Panc1 (cell line): ENCODE data around the gene FARSA. TPM values are rescaled to one million over a fixed set of nuclear protein-coding genes. Genes with fewer than 3 reads are reported as not detected.
"Not testable (repeated sequence)": the region's sequence is repeated elsewhere in the genome, so short reads cannot be mapped to it uniquely, and the experiment has no call there.

Experiments
- ATAC-seq: fragments of 200-7000 bp; cut with Tn5 transposase; 2 replicates; pipeline ENCODE4 v1.9.1; 2020; ENCODE audit warnings: mild to moderate bottlenecking, moderate library complexity
- BruUV-seq: library from RNA; stranded (reverse); fragments of 400-500 nt; replicated peaks from 2 replicates; lab custom pipeline; 2021; lab: Mats Ljungman, UMichigan
- CTCF ChIA-PET: fragments of 300-600 bp; sonication (Branson Sonifier 250); formaldehyde crosslinking; loops from one replicate; lab custom pipeline; 2022; ENCODE audit warnings: antibody characterized with exemption; lab: Charles Lee
- POLR2A ChIA-PET: fragments of 300-600 bp; sonication (Branson Sonifier 250); formaldehyde crosslinking; loops from one replicate; lab custom pipeline; 2022; ENCODE audit warnings: antibody characterized with exemption; lab: Charles Lee
- DNase-seq: peaks from one replicate; pipeline ENCODE4 v3.0.0-alpha.2; 2010; ENCODE audit warnings: low read depth, low spot score
- H3K27ac ChIP-seq: 2 replicates; pipeline ENCODE4 v1.5.1; 2011; ENCODE audit warnings: mild to moderate bottlenecking, low read length, inconsistent platforms
- H3K27me3 ChIP-seq: fragments of 200-500 bp; sonication (Bioruptor generic); 2 replicates; pipeline ENCODE4 v1.6.0; 2014; ENCODE audit warnings: low read length, inconsistent platforms; ENCODE audit not compliant: control insufficient read depth, insufficient read depth
- H3K36me3 ChIP-seq: fragments of 200-500 bp; sonication (Bioruptor generic); 2 replicates; pipeline ENCODE4 v1.5.1; 2014; ENCODE audit warnings: inconsistent platforms, mild to moderate bottlenecking, low read length, moderate library complexity; ENCODE audit not compliant: control insufficient read depth, insufficient read depth
- H3K4me1 ChIP-seq: 2 replicates; pipeline ENCODE4 v1.5.1; 2011; ENCODE audit warnings: inconsistent platforms, mild to moderate bottlenecking, low read length, moderate library complexity; ENCODE audit not compliant: control insufficient read depth, insufficient read depth
- H3K4me3 ChIP-seq, 2 experiments: 2 replicates each; pipeline ENCODE4 v1.5.1; 2011 to 2012; ENCODE audit warnings: low read depth in 2 of 2, low read length in 2 of 2, mild to moderate bottlenecking in 2 of 2, inconsistent platforms in 1 of 2, moderate library complexity in 1 of 2
- H3K9me3 ChIP-seq: fragments of 200-500 bp; sonication (Bioruptor generic); 2 replicates; pipeline ENCODE4 v1.5.1; 2014; ENCODE audit warnings: low read depth, mild to moderate bottlenecking, inconsistent platforms, low read length, moderate library complexity; ENCODE audit not compliant: control insufficient read depth, insufficient read depth
- CTCF ChIP-seq: fragments of 450-650 bp; IDR thresholded peaks from 2 replicates; pipeline ENCODE4 v1.5.1; 2017; ENCODE audit warnings: mild to moderate bottlenecking
- POLR2AphosphoS5 ChIP-seq: IDR thresholded peaks from 2 replicates; pipeline ENCODE4 v1.6.1; 2012; ENCODE audit warnings: mild to moderate bottlenecking, low read depth, low read length, moderate library complexity
- SIN3A ChIP-seq: IDR thresholded peaks from 2 replicates; pipeline ENCODE4 v1.6.1; 2012; ENCODE audit warnings: low read depth, mild to moderate bottlenecking, low read length, moderate library complexity, borderline replicate concordance; ENCODE audit not compliant: insufficient read depth
- TCF7L2 ChIP-seq: IDR thresholded peaks from 2 replicates; pipeline ENCODE4 v1.6.1; 2011; ENCODE audit warnings: mild to moderate bottlenecking, low read depth, low read length, inconsistent platforms
- in situ Hi-C: cut with HindIII; loops from 2 replicates; pipeline ENCODE4 v1.10.0; 2016; ENCODE audit warnings: low sequenced_read_pairs, low pct_unique_long_range_greater_than_20kb
- intact Hi-C: fragments of 100-400 bp; cut with micrococcal nuclease; formaldehyde crosslinking; loops from one replicate; pipeline ENCODE4 v1.10.0; 2022; ENCODE audit not compliant: unreplicated experiment
- total RNA-seq: library from RNA; stranded (reverse); gene quantifications from one replicate; pipeline ENCODE4 v1.2.1, GENCODE V29; 2021; ENCODE audit not compliant: unreplicated experiment
- TF ChIP-seq, protein P1 (sequence below), 2 experiments: IDR thresholded peaks; 2 replicates each; pipeline ENCODE4 v1.6.1; 2011 to 2012; ENCODE audit warnings: low read depth in 2 of 2, control low read depth in 1 of 2, low read length in 1 of 2, mild to moderate bottlenecking in 1 of 2, moderate library complexity in 1 of 2; ENCODE audit not compliant: insufficient read depth in 1 of 2

Gene FARSA
- total RNA-seq, 1 experiment from 2014 or later, result 80.3 TPM

DNA sequence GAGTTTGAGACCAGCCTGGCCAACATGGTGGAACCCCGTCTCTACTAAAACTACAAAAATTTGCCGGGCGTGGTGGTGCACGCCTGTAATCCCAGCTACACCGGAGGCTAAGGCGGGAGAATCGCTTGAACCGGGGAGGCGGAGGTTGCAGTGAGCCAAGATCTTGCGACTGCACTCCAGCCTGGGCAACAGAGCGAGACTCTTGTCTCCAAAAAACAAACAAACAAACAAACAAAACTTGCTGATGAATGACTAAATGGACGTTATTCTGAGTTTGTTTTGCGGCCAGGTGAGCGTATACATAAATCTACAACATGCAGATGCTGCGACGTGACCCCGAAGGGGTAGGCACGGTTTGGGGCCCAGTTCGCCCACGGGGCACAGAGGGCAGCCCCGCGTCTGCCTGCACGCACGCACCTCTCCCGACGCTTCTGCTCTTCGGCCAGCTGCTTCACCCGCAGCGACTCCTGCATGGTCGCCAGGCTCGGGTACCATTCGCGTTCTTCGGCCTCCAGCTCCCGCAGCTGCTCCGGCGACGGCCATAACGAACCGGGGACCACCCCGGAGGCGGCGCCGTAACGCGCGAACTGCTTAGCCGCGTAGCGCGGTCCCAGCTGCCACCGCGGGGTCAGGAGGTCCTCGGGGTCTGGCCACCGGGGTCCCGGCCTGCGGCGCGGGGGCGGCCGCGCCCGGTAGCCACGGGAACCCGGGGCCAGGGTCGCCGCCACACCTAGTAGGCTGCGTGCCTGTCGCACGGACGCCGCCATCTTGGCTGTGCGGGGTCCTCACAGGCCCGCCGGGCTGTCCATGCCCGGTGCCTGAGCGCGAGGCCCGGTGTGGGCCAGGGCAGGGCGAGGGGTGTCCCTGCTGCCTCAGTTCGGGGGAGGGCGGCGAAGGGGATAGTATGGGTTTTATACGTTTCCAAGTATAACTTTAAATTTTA lies 23.2 kb upstream of the FARSA start, which contains the start of gene GADD45GIP1:
Gene GADD45GIP1 (minus strand): TSS at position 778 of the 943 bp plus-strand sequence. CDS start 11 bp downstream, at position 767.
- ChIA-PET POLR2A (no interaction called here), CTCF (interaction anchor here (0.6 kb wide), 1 partner anchor 23 kb away, joined by 5 read pairs; no protein-coding TSS in a partner anchor)
- Histone ChIP-seq H3K36me3 (peaks cover 7% of the 10 kb centered on the region), H3K27ac (peak within 1 kb of the TSS; percentile 58), H3K9me3 (no peaks in the 10 kb centered on the region), H3K27me3 (no peaks in the 10 kb centered on the region), H3K4me1 (peaks cover 30% of the 10 kb centered on the region), H3K4me3 (peak within 1 kb of the TSS; percentile 72 to 78)
- TF ChIP-seq SIN3A (peak; percentile 48; the same call in 1 of the 2 replicates), TCF7L2 (no peak), POLR2AphosphoS5 (peak; percentile 84)
- ATAC-seq (peak; percentile 92), DNase-seq (no peak)
- intact Hi-C loops (no loop called here), in situ Hi-C loops (no loop called here)
- no TSS peak for BruUV-seq

GRCh38 chr19:12955996-12956395 lies 22.5 kb upstream of the FARSA start:
- intact Hi-C loops (no loop called here), in situ Hi-C loops (no loop called here)
- DNase-seq (no peak), ATAC-seq (no peak)
- H3K9me3 ChIP-seq, result no peaks in the 10 kb centered on the region
- peak overlapping the region; percentile 58 for H3K27ac ChIP-seq
- H3K4me3 ChIP-seq, result peak overlapping the region; percentile 72 to 78
- ChIA-PET POLR2A (no interaction called here), CTCF (no interaction called here)
- BruUV-seq, result no TSS peak
- H3K36me3 ChIP-seq, result peaks cover 7% of the 10 kb centered on the region
- peaks cover 30% of the 10 kb centered on the region for H3K4me1 ChIP-seq
- H3K27me3 ChIP-seq, result no peaks in the 10 kb centered on the region
- TF ChIP-seq POLR2AphosphoS5 (0 out of 2 replicates have a peak, but pooled peaks have one; percentile 3), SIN3A (no peak)

GRCh38 chr19:12955575-12955974 lies 22.1 kb upstream of the FARSA start:
- CTCF ChIA-PET, H3K27me3 ChIP-seq, POLR2A ChIA-PET, intact Hi-C loops, ATAC-seq, BruUV-seq, H3K36me3 ChIP-seq, in situ Hi-C loops, H3K9me3 ChIP-seq, DNase-seq: not testable (repeated sequence)
- Histone ChIP-seq H3K4me3 (peak overlapping the region; percentile 72 to 78), H3K27ac (peak overlapping the region; percentile 58), H3K4me1 (peaks cover 30% of the 10 kb centered on the region)

- peaks cover 7% of the 10 kb centered on the region for H3K36me3 ChIP-seq
- in situ Hi-C loops, result no loop called here
Observed at GRCh38 chr19:12954612-12954962, 21.1 kb upstream of the FARSA start.

More at GRCh38 chr19:12954612-12954962, 21.1 kb upstream of the FARSA start:
- no peaks in the 10 kb centered on the region for H3K9me3 ChIP-seq
- H3K27me3 ChIP-seq, result no peaks in the 10 kb centered on the region
- TF ChIP-seq POLR2AphosphoS5 (no peak; the same call in 1 of the 2 replicates), TCF7L2 (no peak), SIN3A (no peak), CTCF (no peak)
- TF ChIP-seq, protein P1, sequence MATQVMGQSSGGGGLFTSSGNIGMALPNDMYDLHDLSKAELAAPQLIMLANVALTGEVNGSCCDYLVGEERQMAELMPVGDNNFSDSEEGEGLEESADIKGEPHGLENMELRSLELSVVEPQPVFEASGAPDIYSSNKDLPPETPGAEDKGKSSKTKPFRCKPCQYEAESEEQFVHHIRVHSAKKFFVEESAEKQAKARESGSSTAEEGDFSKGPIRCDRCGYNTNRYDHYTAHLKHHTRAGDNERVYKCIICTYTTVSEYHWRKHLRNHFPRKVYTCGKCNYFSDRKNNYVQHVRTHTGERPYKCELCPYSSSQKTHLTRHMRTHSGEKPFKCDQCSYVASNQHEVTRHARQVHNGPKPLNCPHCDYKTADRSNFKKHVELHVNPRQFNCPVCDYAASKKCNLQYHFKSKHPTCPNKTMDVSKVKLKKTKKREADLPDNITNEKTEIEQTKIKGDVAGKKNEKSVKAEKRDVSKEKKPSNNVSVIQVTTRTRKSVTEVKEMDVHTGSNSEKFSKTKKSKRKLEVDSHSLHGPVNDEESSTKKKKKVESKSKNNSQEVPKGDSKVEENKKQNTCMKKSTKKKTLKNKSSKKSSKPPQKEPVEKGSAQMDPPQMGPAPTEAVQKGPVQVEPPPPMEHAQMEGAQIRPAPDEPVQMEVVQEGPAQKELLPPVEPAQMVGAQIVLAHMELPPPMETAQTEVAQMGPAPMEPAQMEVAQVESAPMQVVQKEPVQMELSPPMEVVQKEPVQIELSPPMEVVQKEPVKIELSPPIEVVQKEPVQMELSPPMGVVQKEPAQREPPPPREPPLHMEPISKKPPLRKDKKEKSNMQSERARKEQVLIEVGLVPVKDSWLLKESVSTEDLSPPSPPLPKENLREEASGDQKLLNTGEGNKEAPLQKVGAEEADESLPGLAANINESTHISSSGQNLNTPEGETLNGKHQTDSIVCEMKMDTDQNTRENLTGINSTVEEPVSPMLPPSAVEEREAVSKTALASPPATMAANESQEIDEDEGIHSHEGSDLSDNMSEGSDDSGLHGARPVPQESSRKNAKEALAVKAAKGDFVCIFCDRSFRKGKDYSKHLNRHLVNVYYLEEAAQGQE (IDR thresholded peaks at IDR 0.05; ENCODE audit: insufficient read depth in 1 of 2, low read depth in 2 of 2, low read length in 1 of 2), result no peak
- CTCF ChIA-PET, result interaction anchor here (0.6 to 1.3 kb wide), 2 partner anchors 10 to 11 kb away, joined by 3 to 5 read pairs; no protein-coding TSS in a partner anchor
- BruUV-seq, result TSS peak; percentile 79
- ATAC-seq (no peak), DNase-seq (no peak)
- intact Hi-C loops, result no loop called here
- POLR2A ChIA-PET, result interaction anchor here (0.6 kb wide), 1 partner anchor 228 kb away, joined by 5 read pairs; no protein-coding TSS in a partner anchor
- peaks cover 30% of the 10 kb centered on the region for H3K4me1 ChIP-seq
- H3K4me3 ChIP-seq, result no peak overlapping the region
- peak overlapping the region; percentile 18 for H3K27ac ChIP-seq
